Naive thymus-derived CD8-positive, alpha-beta T cell (primary cell): ENCODE data around the gene FAM181B. TPM values are rescaled to one million over a fixed set of nuclear protein-coding genes. Genes with fewer than 3 reads are reported as not detected.
"Not testable (repeated sequence)": the region's sequence is repeated elsewhere in the genome, so short reads cannot be mapped to it uniquely, and the experiment has no call there.

Source experiments
- ATAC-seq, 2 donors: fragments of 150-1000 bp; cut with Tn5 transposase in 1 of 2; sonication (Bioruptor Pico), chemical (Tn5 transposase) in 1 of 2; 1 replicate in 1 of 2; 2 replicates in 1 of 2; pipeline ENCODE4 v1.10.0; 2021; ENCODE audit warnings: mild to moderate bottlenecking in 2 of 2, moderate library complexity in 2 of 2
- POLR2A ChIA-PET: fragments of 350-600 bp; sonication (Branson Sonifier 250); formaldehyde crosslinking; loops from one replicate; lab custom pipeline; 2021; ENCODE audit warnings: antibody characterized with exemption; lab: Charles Lee
- DNase-seq, 10 donors: peaks; one replicate each; pipeline versions ENCODE4 v3.0.0 to v3.0.0-alpha.2; 2020 to 2022
- H3K27ac Mint-ChIP-seq, 10 donors: one replicate each; pipeline ENCODE4 v1.8.0; 2020 to 2022; ENCODE audit warnings: mild to moderate bottlenecking in 10 of 10, mixed read lengths in 10 of 10, moderate library complexity in 4 of 10, inconsistent platforms in 1 of 10
- H3K27me3 Mint-ChIP-seq, 5 donors: one replicate each; pipeline ENCODE4 v1.8.0; 2021 to 2022; ENCODE audit warnings: mixed read lengths in 5 of 5
- H3K36me3 Mint-ChIP-seq, 3 donors: one replicate each; pipeline ENCODE4 v1.8.0; 2020 to 2022; ENCODE audit warnings: mixed read lengths in 3 of 3, mild to moderate bottlenecking in 2 of 3, inconsistent platforms in 1 of 3
- H3K4me1 Mint-ChIP-seq, 4 donors: one replicate each; pipeline ENCODE4 v1.8.0; 2021 to 2022; ENCODE audit warnings: mixed read lengths in 4 of 4
- H3K4me3 Mint-ChIP-seq, 10 donors: one replicate each; pipeline ENCODE4 v1.8.0; 2020 to 2022; ENCODE audit warnings: mild to moderate bottlenecking in 10 of 10, mixed read lengths in 10 of 10, moderate library complexity in 6 of 10, inconsistent platforms in 1 of 10
- H3K9me3 Mint-ChIP-seq, 9 donors: one replicate each; pipeline ENCODE4 v1.8.0; 2020 to 2022; ENCODE audit warnings: mixed read lengths in 9 of 9, mild to moderate bottlenecking in 3 of 9, inconsistent platforms in 1 of 9, moderate library complexity in 1 of 9
- polyA plus RNA-seq, 3 donors: library from polyadenylated mRNA; unstranded; fragments of 300-500 nt; fragmentation: Illumina TruSeq; gene quantifications; one replicate each; pipeline ENCODE4 v1.2.3, GENCODE V29; 2021
- total RNA-seq, 8 experiments: library from RNA in 2 of 8; stranded (reverse) in 2 of 8; gene quantifications; one replicate each; pipeline ENCODE4 v1.2.3 and lab custom pipeline; 2021 to 2026

The FAM181B gene
- total and polyA plus RNA-seq, 5 experiments from 2014 or later: not detected

- peaks cover 6 to 41% (median 20%) of the 10 kb centered on the region in 5 donors for H3K27me3 Mint-ChIP-seq
- no peaks in the 10 kb centered on the region for H3K9me3 Mint-ChIP-seq
- no peaks in the 10 kb centered on the region for H3K36me3 Mint-ChIP-seq
- no peak overlapping the region for H3K4me3 Mint-ChIP-seq
- no peak for ATAC-seq
- no peak overlapping the region for H3K27ac Mint-ChIP-seq
- no peak for DNase-seq
- no peaks in the 10 kb centered on the region for H3K4me1 Mint-ChIP-seq
- POLR2A ChIA-PET: no interaction called here
Observed at GRCh38 chr11:82703226-82703625, 30.4 kb downstream of the FAM181B start.

GRCh38 chr11:82701847-82702520, 31.7 kb downstream of the FAM181B start:
- H3K27ac Mint-ChIP-seq: no peak overlapping the region
- POLR2A ChIA-PET: no interaction called here
- no peaks in the 10 kb centered on the region for H3K9me3 Mint-ChIP-seq
- peak in 1 of 10 donors; percentile 23 for DNase-seq
- no peaks in the 10 kb centered on the region for H3K36me3 Mint-ChIP-seq
- H3K4me3 Mint-ChIP-seq: no peak overlapping the region
- H3K4me1 Mint-ChIP-seq: no peaks in the 10 kb centered on the region
- no peak for ATAC-seq
- H3K27me3 Mint-ChIP-seq: peaks cover 3 to 41% (median 17%) of the 10 kb centered on the region in 5 donors

- H3K4me1 Mint-ChIP-seq: no peaks in the 10 kb centered on the region
Observed at GRCh38 chr11:82698576-82699352, 34.9 kb downstream of the FAM181B start.

GRCh38 chr11:82692981-82693380, 40.7 kb downstream of the FAM181B start:
- POLR2A ChIA-PET: no interaction called here
- ATAC-seq (no peak), DNase-seq (no peak)
- Mint-ChIP-seq H3K9me3 (no peaks in the 10 kb centered on the region), H3K27me3 (peaks cover 0 to 10% (median 0%) of the 10 kb centered on the region in 5 donors), H3K36me3 (no peaks in the 10 kb centered on the region), H3K4me1 (no peaks in the 10 kb centered on the region), H3K4me3 (no peak overlapping the region), H3K27ac (no peak overlapping the region)

More at GRCh38 chr11:82698576-82699352, 34.9 kb downstream of the FAM181B start:
- Mint-ChIP-seq H3K4me3 (no peak overlapping the region), H3K27ac (no peak overlapping the region), H3K36me3 (no peaks in the 10 kb centered on the region), H3K9me3 (no peaks in the 10 kb centered on the region), H3K27me3 (peaks cover 3 to 21% (median 7%) of the 10 kb centered on the region in 5 donors)
- POLR2A ChIA-PET: no interaction called here
- ATAC-seq: no peak
- DNase-seq: no peak

- DNase-seq, POLR2A ChIA-PET, H3K27ac Mint-ChIP-seq, H3K4me1 Mint-ChIP-seq, H3K36me3 Mint-ChIP-seq, H3K9me3 Mint-ChIP-seq, ATAC-seq, H3K4me3 Mint-ChIP-seq: not testable (repeated sequence)
- peaks cover 6 to 22% (median 10%) of the 10 kb centered on the region in 5 donors for H3K27me3 Mint-ChIP-seq
Observed at GRCh38 chr11:82689347-82689746, 44.3 kb downstream of the FAM181B start.

GRCh38 chr11:82686211-82686610, 47.5 kb downstream of the FAM181B start:
- Mint-ChIP-seq H3K9me3 (peaks cover 0 to 14% (median 3%) of the 10 kb centered on the region in 9 donors), H3K36me3 (peaks cover 2 to 11% (median 3%) of the 10 kb centered on the region in 3 donors), H3K27me3 (peaks cover 12 to 33% (median 27%) of the 10 kb centered on the region in 5 donors), H3K27ac (no peak overlapping the region), H3K4me3 (no peak overlapping the region), H3K4me1 (peaks cover 0 to 7% (median 2%) of the 10 kb centered on the region in 4 donors)
- no peak for DNase-seq
- POLR2A ChIA-PET: no interaction called here
- no peak for ATAC-seq

GRCh38 chr11:82683029-82683428, 50.6 kb downstream of the FAM181B start:
- POLR2A ChIA-PET: no interaction called here
- Mint-ChIP-seq H3K9me3 (peaks cover 0 to 33% (median 4%) of the 10 kb centered on the region in 9 donors), H3K4me3 (no peak overlapping the region), H3K4me1 (peaks cover 0 to 7% (median 2%) of the 10 kb centered on the region in 4 donors), H3K27me3 (peaks cover 12 to 28% (median 23%) of the 10 kb centered on the region in 5 donors), H3K36me3 (peaks cover 2 to 11% (median 3%) of the 10 kb centered on the region in 3 donors), H3K27ac (no peak overlapping the region)
- DNase-seq (no peak), ATAC-seq (no peak)

GRCh38 chr11:82682003-82682751, 51.5 kb downstream of the FAM181B start:
- peaks cover 0 to 7% (median 2%) of the 10 kb centered on the region in 4 donors for H3K4me1 Mint-ChIP-seq
- H3K27me3 Mint-ChIP-seq: peaks cover 12 to 28% (median 18%) of the 10 kb centered on the region in 5 donors
- POLR2A ChIA-PET: no interaction called here
- peak in 5 of 10 donors; percentile 1 to 47 (median 26) for DNase-seq
- H3K9me3 Mint-ChIP-seq: peaks cover 0 to 33% (median 4%) of the 10 kb centered on the region in 9 donors
- H3K27ac Mint-ChIP-seq: peak overlapping the region in 2 of 10 donors; percentile 10 to 55
- ATAC-seq: no peak
- peak overlapping the region in 1 of 10 donors; percentile 2 for H3K4me3 Mint-ChIP-seq
- peaks cover 2 to 11% (median 3%) of the 10 kb centered on the region in 3 donors for H3K36me3 Mint-ChIP-seq

GRCh38 chr11:82680252-82680651, 53.4 kb downstream of the FAM181B start:
- POLR2A ChIA-PET: no interaction called here
- no peak overlapping the region for H3K27ac Mint-ChIP-seq
- H3K9me3 Mint-ChIP-seq: peaks cover 0 to 33% (median 4%) of the 10 kb centered on the region in 9 donors
- ATAC-seq: no peak
- peaks cover 2 to 11% (median 3%) of the 10 kb centered on the region in 3 donors for H3K36me3 Mint-ChIP-seq
- peaks cover 0 to 7% (median 2%) of the 10 kb centered on the region in 4 donors for H3K4me1 Mint-ChIP-seq
- H3K4me3 Mint-ChIP-seq: no peak overlapping the region
- no peak for DNase-seq
- H3K27me3 Mint-ChIP-seq: peaks cover 12 to 38% (median 23%) of the 10 kb centered on the region in 5 donors

Other genes starting within 250 kb of the FAM181B start
- 10 to 100 TPM; 26.4 to 29.1 TPM for gene PRCP, start 166.6 kb upstream of the FAM181B start, total RNA-seq
- 10 to 100 TPM; 48.3 to 50.2 (median 49.3) TPM for gene PRCP, start 166.6 kb upstream of the FAM181B start, polyA plus RNA-seq
- 1 to 10 TPM; 2.3 to 2.5 TPM for gene DDIAS, start 167.9 kb upstream of the FAM181B start, total RNA-seq
- 1 to 10 TPM in 2 of 3 donors, under 1 TPM in 1; 0.59 to 3.1 (median 1.7) TPM for gene DDIAS, start 167.9 kb upstream of the FAM181B start, polyA plus RNA-seq